ENCODE results near the gene FNDC8.
"Not testable (repeated sequence)": the region's sequence is repeated elsewhere in the genome, so short reads cannot be mapped to it uniquely, and the experiment has no call there.

Gene FNDC8

GRCh38 chr17:35146214-35146833 lies 24.9 kb downstream of the FNDC8 start:
- no peak for DNase-seq

DNA sequence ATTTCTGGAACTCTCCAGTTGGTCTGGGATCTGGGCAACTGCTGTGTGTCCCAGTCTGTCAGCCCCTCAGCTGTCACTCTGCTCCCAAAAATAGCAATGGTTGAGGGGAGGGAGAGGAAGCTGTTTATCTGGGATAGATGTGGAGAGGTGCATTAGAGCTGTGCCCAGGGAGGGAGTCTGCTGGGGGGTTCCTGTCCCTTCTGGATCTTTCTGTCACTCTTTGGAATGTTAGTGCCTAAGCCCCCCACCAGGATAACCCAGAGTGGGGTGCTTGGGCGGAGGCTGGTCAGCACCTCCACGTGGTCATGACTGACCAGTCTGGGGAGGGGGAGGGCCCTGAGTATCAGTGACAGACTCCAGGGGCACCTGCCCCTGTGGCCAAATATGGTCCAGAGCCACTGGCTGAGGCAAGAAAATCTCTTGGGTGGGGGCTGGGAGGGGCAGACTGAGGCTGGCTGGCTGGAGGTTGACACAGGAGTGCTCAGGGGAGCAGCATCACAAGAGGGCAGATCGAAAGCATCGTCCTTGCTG lies 26.0 kb downstream of the FNDC8 start, which contains the start of gene UNC45B:
Gene UNC45B (plus strand): TSS at position 443 of the 531 bp plus-strand sequence. CDS start 447 bp downstream, outside the sequence.
- DNase-seq, result no peak

DNA sequence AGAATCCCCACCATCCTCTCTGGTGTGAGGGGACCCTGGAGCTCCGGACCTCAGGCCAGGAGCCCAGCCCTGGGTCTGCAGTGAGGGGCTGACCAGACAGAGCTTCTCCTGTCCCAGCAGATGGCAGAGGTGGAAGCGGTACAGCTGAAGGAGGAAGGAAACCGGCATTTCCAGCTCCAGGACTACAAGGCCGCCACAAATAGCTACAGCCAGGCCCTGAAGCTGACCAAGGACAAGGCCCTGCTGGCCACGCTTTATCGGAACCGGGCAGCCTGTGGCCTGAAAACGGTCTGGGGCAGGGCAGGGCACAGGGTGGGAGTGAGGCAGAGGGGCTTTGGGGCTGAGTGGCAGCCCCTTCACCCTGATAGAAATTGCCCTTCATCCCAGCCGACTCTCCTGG lies 26.7 kb downstream of the FNDC8 start:
- DNase-seq, result no peak

DNA sequence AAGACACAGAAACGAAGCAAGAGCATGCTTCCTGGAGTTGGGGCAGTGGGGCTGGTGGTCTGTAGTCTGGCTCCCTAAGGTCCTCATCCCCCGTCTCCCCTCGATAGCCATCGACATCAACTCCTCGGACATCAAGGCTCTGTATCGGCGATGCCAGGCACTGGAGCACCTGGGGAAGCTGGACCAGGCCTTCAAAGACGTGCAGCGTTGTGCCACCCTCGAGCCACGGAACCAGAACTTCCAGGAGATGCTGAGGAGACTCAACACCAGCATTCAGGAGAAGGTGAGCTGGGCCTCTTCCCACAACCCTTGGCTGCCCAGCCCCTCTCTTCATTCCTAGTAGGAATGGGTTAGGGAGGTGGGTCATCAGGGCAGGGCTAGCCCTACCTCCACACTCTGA lies 28.5 kb downstream of the FNDC8 start:
- no peak for DNase-seq

GRCh38 chr17:35151080-35151479 lies 29.7 kb downstream of the FNDC8 start:
- DNase-seq, result not testable (repeated sequence)

DNA sequence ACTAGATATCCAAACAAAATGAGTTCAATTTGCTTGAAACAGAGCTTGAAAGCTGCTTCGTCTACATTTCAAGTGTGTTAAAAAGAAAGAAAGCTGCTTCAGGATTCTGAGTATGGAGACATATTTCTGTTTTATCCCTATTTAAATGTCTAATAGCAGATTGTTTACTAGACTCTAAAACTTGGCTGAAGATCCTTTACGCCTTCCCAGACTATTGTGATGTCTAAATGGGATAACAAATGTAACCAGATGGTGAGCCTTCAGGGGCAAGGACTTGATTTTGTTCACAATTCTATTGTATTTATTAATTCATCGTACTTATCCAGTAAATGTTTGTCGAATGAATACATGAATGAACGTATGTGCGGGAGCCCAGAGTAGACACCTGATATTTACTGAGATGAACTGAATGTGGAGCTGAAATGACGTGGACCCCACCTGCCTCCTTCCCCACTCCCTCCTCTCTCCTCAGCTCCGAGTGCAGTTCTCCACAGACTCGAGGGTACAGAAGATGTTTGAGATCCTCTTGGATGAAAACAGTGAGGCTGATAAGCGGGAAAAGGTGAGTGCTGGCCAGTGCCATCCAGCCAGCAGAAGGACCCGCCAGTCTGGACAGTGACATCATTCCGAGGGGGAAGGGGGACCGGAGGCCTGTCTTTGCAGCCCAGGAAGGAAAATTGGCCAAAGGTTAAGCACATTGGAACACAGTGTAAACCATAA lies 31.2 kb downstream of the FNDC8 start:
- no peak for DNase-seq

- no peak for DNase-seq
Observed at GRCh38 chr17:35154196-35155165, 33.1 kb downstream of the FNDC8 start.

GRCh38 chr17:35155246-35155645 lies 33.8 kb downstream of the FNDC8 start:
- DNase-seq, result no peak

GRCh38 chr17:35159940-35160339 lies 38.5 kb downstream of the FNDC8 start:
- no peak for DNase-seq

GRCh38 chr17:35160354-35161201 lies 39.2 kb downstream of the FNDC8 start:
- no peak for DNase-seq

DNA sequence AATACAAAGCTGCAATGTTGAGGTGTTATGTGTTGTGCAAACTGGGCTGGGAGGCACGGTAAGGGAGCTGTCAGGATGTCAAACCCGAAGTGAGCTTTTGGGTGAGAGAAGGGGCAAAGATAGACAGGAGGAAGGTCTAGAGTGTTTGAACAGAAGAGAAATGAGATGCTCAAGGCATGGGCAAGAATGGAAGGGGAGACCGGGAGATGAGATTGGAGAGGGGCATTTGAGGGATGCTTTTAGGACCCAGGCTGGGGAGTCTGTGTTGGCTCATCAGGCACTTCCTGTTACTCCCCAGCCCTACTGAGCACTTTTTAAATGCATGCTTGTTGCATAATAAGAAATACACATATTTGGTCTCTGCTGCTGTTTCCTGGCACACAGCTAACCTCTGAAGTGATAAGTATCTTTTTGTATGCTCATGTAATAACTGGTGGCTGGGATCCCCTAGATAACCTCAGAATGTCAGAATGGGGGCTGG lies 39.9 kb downstream of the FNDC8 start:
- no peak for DNase-seq

- DNase-seq, result no peak
Observed at GRCh38 chr17:35162755-35163154, 41.3 kb downstream of the FNDC8 start.

DNA sequence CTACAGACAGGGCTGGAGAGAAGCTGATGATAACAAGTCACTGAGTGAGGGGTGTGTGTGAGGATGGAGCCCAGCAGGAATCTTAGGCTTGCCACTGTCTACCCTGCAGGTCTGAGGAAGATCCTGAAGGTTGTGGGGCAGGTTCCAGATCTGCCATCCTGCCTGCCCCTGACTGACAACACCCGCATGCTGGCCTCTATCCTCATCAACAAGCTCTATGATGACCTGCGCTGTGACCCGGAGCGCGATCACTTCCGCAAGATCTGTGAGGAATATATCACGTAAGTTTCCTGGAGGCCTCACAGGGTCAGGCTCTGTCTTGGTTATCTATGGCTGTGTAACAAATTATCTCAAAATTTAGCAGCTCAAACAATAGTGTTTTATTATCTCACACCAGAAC lies 42.5 kb downstream of the FNDC8 start:
- no peak for DNase-seq

GRCh38 chr17:35164716-35165115 lies 43.3 kb downstream of the FNDC8 start:
- no peak for DNase-seq

- DNase-seq, result no peak
Observed at GRCh38 chr17:35166526-35166925, 45.1 kb downstream of the FNDC8 start.

GRCh38 chr17:35167046-35167445 lies 45.6 kb downstream of the FNDC8 start:
- no peak for DNase-seq

GRCh38 chr17:35167666-35168065 lies 46.3 kb downstream of the FNDC8 start:
- no peak for DNase-seq

- no peak for DNase-seq
Observed at GRCh38 chr17:35169835-35170363, 48.5 kb downstream of the FNDC8 start.

- DNase-seq, result no peak
Observed at GRCh38 chr17:35170968-35171771, 49.8 kb downstream of the FNDC8 start.

DNA sequence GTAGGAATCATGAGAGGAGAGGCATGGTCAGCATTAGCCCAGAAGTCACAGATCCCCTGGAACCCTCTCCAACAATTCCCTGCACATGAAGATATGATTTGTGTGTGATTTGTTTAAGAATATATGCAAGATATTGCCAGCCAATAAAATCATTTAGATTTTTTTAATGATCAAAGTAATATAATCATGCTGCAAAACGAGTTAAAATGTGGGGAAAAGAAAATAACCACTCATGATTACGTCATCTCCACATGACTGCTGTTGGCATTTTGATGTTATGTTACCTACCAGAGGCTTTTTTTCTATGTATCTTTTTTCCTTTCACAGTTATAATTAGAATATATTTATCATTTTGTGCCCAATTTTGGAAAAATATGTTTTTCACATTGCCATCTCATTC lies 50.4 kb downstream of the FNDC8 start:
- DNase-seq, result no peak

DNA sequence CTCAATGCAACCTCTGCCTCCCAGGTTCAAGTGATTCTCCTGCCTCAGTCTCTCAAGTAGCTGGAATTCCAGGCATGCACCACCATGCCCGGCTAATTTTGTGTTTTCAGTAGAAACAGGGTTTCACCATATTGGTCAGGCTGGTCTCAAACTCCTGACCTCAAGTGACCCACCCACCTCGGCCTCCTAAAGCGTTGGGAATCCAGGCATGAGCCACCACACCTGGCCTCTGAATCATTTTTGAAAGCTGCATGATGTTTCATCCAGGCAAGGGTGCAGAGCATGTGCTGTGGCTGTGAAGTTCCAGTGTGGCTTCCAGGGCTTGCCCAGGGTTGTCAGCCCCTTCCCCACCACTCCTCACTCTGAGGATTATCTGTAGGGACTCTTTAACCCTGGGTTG lies 50.9 kb downstream of the FNDC8 start:
- DNase-seq, result not testable (repeated sequence)
